Common myeloid progenitor, CD34-positive (primary cell): ENCODE data around the gene ALG1L2. TPM values are rescaled to one million over a fixed set of nuclear protein-coding genes. Genes with fewer than 3 reads are reported as not detected.
"Not testable (repeated sequence)": the region's sequence is repeated elsewhere in the genome, so short reads cannot be mapped to it uniquely, and the experiment has no call there.

Experiments used
- CTCF ChIA-PET: fragments of 350-600 bp; sonication (Branson Sonifier 250); formaldehyde crosslinking; loops from one replicate; lab custom pipeline; 2021; ENCODE audit warnings: antibody characterized with exemption; lab: Charles Lee
- POLR2A ChIA-PET: fragments of 350-600 bp; sonication (Branson Sonifier 250); formaldehyde crosslinking; loops from one replicate; lab custom pipeline; 2021; ENCODE audit warnings: antibody characterized with exemption; lab: Charles Lee
- DNase-seq, 3 donors: peaks; one replicate each; pipeline versions ENCODE4 v3.0.0 to v3.0.0-alpha.2; 2013
- H3K27ac ChIP-seq, 2 experiments: 1 replicate in 1 of 2; 2 replicates in 1 of 2; pipeline ENCODE4 v1.7.0; 2013; ENCODE audit warnings: inconsistent platforms in 2 of 2, low read length in 2 of 2, mild to moderate bottlenecking in 2 of 2, low read depth in 1 of 2, moderate library complexity in 1 of 2; ENCODE audit not compliant: severe bottlenecking in 2 of 2, insufficient read depth in 1 of 2, poor library complexity in 1 of 2
- H3K27me3 ChIP-seq, 5 experiments: replicated peaks in 2 of 5; 1 replicate in 3 of 5; 2 replicates in 2 of 5; pipeline versions ENCODE4 v1.6.1 to v1.7.0; 2013; ENCODE audit warnings: low read length in 4 of 5, mild to moderate bottlenecking in 2 of 5, moderate library complexity in 2 of 5, inconsistent platforms in 1 of 5; ENCODE audit not compliant: insufficient read depth in 5 of 5, control insufficient read depth in 4 of 5
- H3K36me3 ChIP-seq, 4 experiments: 1 replicate in 2 of 4; 2 replicates in 2 of 4; pipeline versions ENCODE4 v1.6.1 to v1.7.0; 2013; ENCODE audit warnings: low read length in 3 of 4, control low read depth in 1 of 4, mild to moderate bottlenecking in 1 of 4; ENCODE audit not compliant: control insufficient read depth in 4 of 4, insufficient read depth in 4 of 4
- H3K4me1 ChIP-seq, 4 experiments: 1 replicate in 3 of 4; 2 replicates in 1 of 4; pipeline versions ENCODE4 v1.6.1 to v1.7.1; 2013; ENCODE audit warnings: low read length in 3 of 4, mild to moderate bottlenecking in 3 of 4, control low read depth in 1 of 4, inconsistent platforms in 1 of 4, moderate library complexity in 1 of 4; ENCODE audit not compliant: control insufficient read depth in 4 of 4, insufficient read depth in 4 of 4; ENCODE audit errors: control extremely low read depth in 1 of 4
- H3K4me3 ChIP-seq, 7 experiments: 1 replicate in 4 of 7; 2 replicates in 3 of 7; pipeline versions ENCODE4 v1.5.1 to v1.7.0; 2013; ENCODE audit warnings: mild to moderate bottlenecking in 7 of 7, low read length in 6 of 7, moderate library complexity in 6 of 7, inconsistent platforms in 2 of 7, low read depth in 2 of 7, control low read depth in 1 of 7; ENCODE audit not compliant: insufficient read depth in 4 of 7, control insufficient read depth in 1 of 7; ENCODE audit errors: extremely low read depth in 1 of 7
- H3K9me3 ChIP-seq, 5 experiments: 1 replicate in 4 of 5; 2 replicates in 1 of 5; pipeline versions ENCODE4 v1.6.1 to v1.7.1; 2013; ENCODE audit warnings: low read length in 4 of 5, mild to moderate bottlenecking in 2 of 5, inconsistent platforms in 1 of 5, low read depth in 1 of 5, moderate library complexity in 1 of 5; ENCODE audit not compliant: control insufficient read depth in 4 of 5, insufficient read depth in 2 of 5; ENCODE audit errors: control extremely low read depth in 1 of 5
- WGBS: methylation state at CpG from one replicate; pipeline ENCODE4 v1.1.5; 2013; ENCODE audit not compliant: insufficient coverage; 5-methylcytosine and 5-hydroxymethylcytosine counted together
- polyA plus RNA-seq: library from polyadenylated mRNA; unstranded; fragments of 120-200 nt; gene quantifications from one replicate; pipeline ENCODE4 v1.2.1, GENCODE V29; 2013

ALG1L2 gene, protein sequence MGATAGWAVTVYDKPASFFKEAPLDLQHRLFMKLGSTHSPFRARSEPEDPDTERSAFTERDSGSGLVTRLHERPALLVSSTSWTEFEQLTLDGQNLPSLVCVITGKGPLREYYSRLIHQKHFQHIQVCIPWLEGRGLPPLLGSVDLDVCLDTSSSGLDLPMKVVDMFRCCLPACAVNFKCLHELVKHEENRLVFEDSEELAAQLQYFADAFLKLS
- 1.1 TPM for polyA plus RNA-seq

- Histone ChIP-seq H3K36me3 (no peaks in the 10 kb centered on the region), H3K27me3 (no peaks in the 10 kb centered on the region), H3K4me3 (peak within 1 kb of the TSS in 2 of 7 experiments; percentile 11 to 34), H3K27ac (no peak within 1 kb of the TSS), H3K9me3 (no peaks in the 10 kb centered on the region), H3K4me1 (peaks cover 4 to 56% (median 32%) of the 10 kb centered on the region in 4 experiments)
- 0% methylated on average over 5 of the region's 7 CpGs for WGBS
- peak; percentile 82 to 95 (median 93) for DNase-seq
- ChIA-PET CTCF (interaction anchor here (1.2 to 3.4 kb wide), 5 partner anchors 11 to 140 kb away, joined by 3 to 14 read pairs (median 10); no protein-coding TSS in a partner anchor), POLR2A (interaction anchor here (1.1 kb wide), 1 partner anchor 12 kb away, joined by 3 read pairs; no protein-coding TSS in a partner anchor)
Measured at GRCh38 chr3:130081351-130081881, at the start of gene ALG1L2. TSS of gene ALG1L2 (plus strand) at chr3:130081831. CDS start at chr3:130082017, 186 bp downstream.

GRCh38 chr3:130037126-130037815 is 44.4 kb upstream of the ALG1L2 start:
- H3K27me3 ChIP-seq, DNase-seq, H3K36me3 ChIP-seq, CTCF ChIA-PET, H3K27ac ChIP-seq, H3K4me1 ChIP-seq, H3K9me3 ChIP-seq, POLR2A ChIA-PET, H3K4me3 ChIP-seq: not testable (repeated sequence)
- 95% methylated on average over 5 of the region's 13 CpGs for WGBS

DNA sequence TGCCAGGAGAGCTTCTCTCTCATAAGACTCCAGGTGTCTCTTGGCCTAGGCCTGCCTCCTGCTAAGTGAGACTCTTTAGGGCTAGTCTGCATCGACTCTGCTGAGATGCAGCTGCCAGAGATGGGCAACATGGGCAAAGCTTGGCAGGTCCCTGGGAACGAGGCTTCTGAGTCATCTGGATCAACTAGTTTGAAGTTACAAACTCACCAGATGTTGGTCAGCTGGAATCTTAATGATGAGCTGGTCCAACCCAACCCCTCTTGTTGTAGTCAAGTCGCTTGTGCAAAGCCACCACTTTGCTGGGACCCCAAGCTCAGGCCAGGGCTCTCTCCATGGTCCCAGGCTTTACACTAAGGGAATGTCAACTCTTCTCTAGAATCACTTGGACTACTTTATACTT is 38.9 kb upstream of the ALG1L2 start:
- not testable (repeated sequence) for H3K9me3 ChIP-seq, DNase-seq, H3K36me3 ChIP-seq, H3K27me3 ChIP-seq, H3K4me3 ChIP-seq, H3K27ac ChIP-seq
- 100% methylated on average over 3 of the region's 3 CpGs for WGBS
- H3K4me1 ChIP-seq: peaks cover 2 to 21% (median 10%) of the 10 kb centered on the region in 4 experiments
- ChIA-PET POLR2A (interaction anchor here (0.6 kb wide), 1 partner anchor 54 kb away, joined by 3 read pairs; no protein-coding TSS in a partner anchor), CTCF (interaction anchor here (1.3 to 1.5 kb wide), 2 partner anchors 63 to 109 kb away, joined by 3 read pairs; no protein-coding TSS in a partner anchor)

DNA sequence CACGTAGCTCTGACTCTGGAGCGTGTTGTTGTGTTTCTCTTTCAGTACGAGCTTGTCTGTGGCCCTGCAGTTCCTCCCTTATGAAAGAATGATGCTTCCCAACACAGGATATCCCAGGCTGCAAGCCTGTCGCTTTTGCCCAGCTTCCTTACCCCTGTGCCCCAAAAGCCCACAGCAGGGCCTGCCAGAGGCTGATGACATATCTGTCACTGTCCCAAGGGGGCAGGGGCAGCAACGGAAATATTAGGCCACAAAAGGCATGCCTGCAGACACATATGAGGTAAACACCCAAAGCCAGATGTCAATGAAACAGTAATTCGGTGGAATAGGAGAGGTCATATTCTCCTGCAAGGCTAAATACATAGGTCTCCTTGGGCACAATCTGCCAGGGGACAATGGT is 38.0 kb upstream of the ALG1L2 start:
- H3K27me3 ChIP-seq, H3K27ac ChIP-seq, H3K9me3 ChIP-seq, POLR2A ChIA-PET, H3K36me3 ChIP-seq: not testable (repeated sequence)
- H3K4me1 ChIP-seq: peaks cover 2 to 21% (median 10%) of the 10 kb centered on the region in 4 experiments
- CTCF ChIA-PET: interaction anchor here (1.3 to 1.5 kb wide), 2 partner anchors 63 to 110 kb away, joined by 3 read pairs; no protein-coding TSS in a partner anchor
- peak; percentile 20 to 72 (median 62) for DNase-seq
- WGBS: 83% methylated on average over 1 of the region's 6 CpGs
- peak overlapping the region in 2 of 7 experiments; percentile 26 to 28 for H3K4me3 ChIP-seq

GRCh38 chr3:130044370-130044769 is 37.3 kb upstream of the ALG1L2 start:
- POLR2A ChIA-PET: no interaction called here
- 100% methylated on average over 2 of the region's 11 CpGs for WGBS

DNA sequence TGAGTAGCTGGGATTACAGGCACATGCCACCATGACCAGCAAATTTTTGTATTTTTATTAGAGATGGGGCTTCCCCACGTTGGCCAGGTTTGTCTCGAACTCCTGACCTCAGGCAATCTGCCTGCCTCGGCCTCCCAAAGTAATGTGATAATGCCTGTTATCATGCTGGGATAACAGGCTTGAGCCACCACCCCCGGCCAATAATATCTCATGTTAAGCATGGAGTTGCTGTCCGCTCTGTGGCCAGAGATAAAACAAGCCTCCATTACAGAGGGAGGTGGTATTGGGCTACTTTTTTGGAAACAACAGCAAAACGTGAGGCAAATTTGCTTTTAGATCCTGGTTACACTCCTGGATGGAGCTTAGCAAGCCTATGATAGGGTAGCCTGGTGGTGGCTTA is 32.9 kb upstream of the ALG1L2 start:
- H3K4me3 ChIP-seq: no peak overlapping the region
- H3K9me3 ChIP-seq: no peaks in the 10 kb centered on the region
- ChIA-PET CTCF (no interaction called here), POLR2A (interaction anchor here (0.6 kb wide), 1 partner anchor 1120 kb away, joined by 3 read pairs; no protein-coding TSS in a partner anchor)
- H3K27ac ChIP-seq: no peak overlapping the region
- H3K4me1 ChIP-seq: peaks cover 2 to 10% (median 4%) of the 10 kb centered on the region in 4 experiments
- H3K27me3 ChIP-seq: no peaks in the 10 kb centered on the region
- H3K36me3 ChIP-seq: no peaks in the 10 kb centered on the region
- WGBS: no CpG with 5 or more reads among the region's 6 CpGs
- no peak for DNase-seq

More at GRCh38 chr3:130044370-130044769, 37.3 kb upstream of the ALG1L2 start:
- H3K9me3 ChIP-seq: no peaks in the 10 kb centered on the region
- H3K27ac ChIP-seq: no peak overlapping the region
- H3K36me3 ChIP-seq: no peaks in the 10 kb centered on the region
- CTCF ChIA-PET: no interaction called here
- H3K4me1 ChIP-seq: peaks cover 2 to 21% (median 10%) of the 10 kb centered on the region in 4 experiments
- DNase-seq: peak in 1 of 3 donors; percentile 4
- no peaks in the 10 kb centered on the region for H3K27me3 ChIP-seq
- no peak overlapping the region for H3K4me3 ChIP-seq
